Colonic mucosa (tissue), 4 donors: Measurements from ENCODE around the gene SMAD3. TPM values are rescaled to one million over a fixed set of nuclear protein-coding genes. Genes with fewer than 3 reads are reported as not detected.

Experiments used
- DNase-seq: peaks from one replicate; pipeline ENCODE4 v3.0.0-alpha.2; 2020
- H3K27ac ChIP-seq: fragments of 200-600 bp; one replicate; pipeline ENCODE4 v1.8.0; 2021
- H3K27me3 ChIP-seq: fragments of 200-600 bp; one replicate; pipeline ENCODE4 v1.8.0; 2021
- H3K36me3 ChIP-seq: fragments of 200-600 bp; one replicate; pipeline ENCODE4 v1.8.0; 2021
- H3K4me1 ChIP-seq: fragments of 200-600 bp; one replicate; pipeline ENCODE4 v1.8.0; 2021; ENCODE audit warnings: mild to moderate bottlenecking
- H3K4me3 ChIP-seq: fragments of 200-600 bp; one replicate; pipeline ENCODE4 v1.8.0; 2021
- H3K9ac ChIP-seq, 2 donors: one replicate each; pipeline ENCODE4 v1.7.0; 2013; ENCODE audit warnings: control low read depth in 2 of 2, low read depth in 2 of 2, low read length in 2 of 2
- H3K9me3 ChIP-seq: fragments of 200-600 bp; one replicate; pipeline ENCODE4 v1.8.0; 2021
- intact Hi-C: fragments of 100-400 bp; cut with DNase I; formaldehyde crosslinking; loops from one replicate; pipeline ENCODE4 v1.14.1; 2022
- total RNA-seq, 2 donors: library from RNA; stranded (reverse); fragmentation: NEBNext Ultra II Directional in 1 of 2; extraction: Animal tissue kit (Norgen Biotek cat#: 25700) in 1 of 2; gene quantifications; one replicate each; pipeline ENCODE4 v1.2.1, GENCODE V29; 2021
- TF ChIP-seq, protein P1 (sequence below): fragments of 200-600 bp; IDR thresholded peaks from one replicate; pipeline ENCODE4 v1.8.0; 2022; ENCODE audit warnings: antibody characterized with exemption, mild to moderate bottlenecking
- donor health status: healthy.
- donor health status: DM: no; HTN: no; CAD: no.
- donor health status: DM: no; HTN: no; CAD: no.

Gene SMAD3
- total RNA-seq, 2 donors from 2014 or later: 38.6 to 62.1 TPM

DNA sequence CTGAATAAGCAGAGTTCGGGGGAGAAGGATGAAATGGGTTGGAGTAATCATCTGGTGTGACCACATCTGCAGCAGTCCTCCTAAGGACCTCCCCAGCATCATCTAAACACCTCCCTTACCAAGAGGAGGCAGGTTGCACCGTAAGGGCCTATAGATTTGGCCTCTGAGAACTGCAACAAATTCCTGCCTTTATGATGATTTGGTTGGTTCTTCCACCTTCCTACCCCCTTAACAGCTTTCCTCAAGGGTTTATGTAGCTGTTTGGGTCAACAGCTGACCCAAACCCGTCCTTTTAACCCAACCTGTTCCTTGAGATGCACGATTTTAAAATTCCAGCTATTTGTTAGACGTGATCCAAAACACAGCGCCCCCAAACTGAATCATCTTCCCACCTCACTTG lies 130.8 kb downstream of the SMAD3 start:
- no peaks in the 10 kb centered on the region for H3K4me1 ChIP-seq
- no peak for DNase-seq
- H3K9ac ChIP-seq: no peak overlapping the region
- H3K9me3 ChIP-seq: no peaks in the 10 kb centered on the region
- no peaks in the 10 kb centered on the region for H3K27me3 ChIP-seq
- peak overlapping the region; percentile 1 for H3K27ac ChIP-seq
- TF ChIP-seq, protein P1, sequence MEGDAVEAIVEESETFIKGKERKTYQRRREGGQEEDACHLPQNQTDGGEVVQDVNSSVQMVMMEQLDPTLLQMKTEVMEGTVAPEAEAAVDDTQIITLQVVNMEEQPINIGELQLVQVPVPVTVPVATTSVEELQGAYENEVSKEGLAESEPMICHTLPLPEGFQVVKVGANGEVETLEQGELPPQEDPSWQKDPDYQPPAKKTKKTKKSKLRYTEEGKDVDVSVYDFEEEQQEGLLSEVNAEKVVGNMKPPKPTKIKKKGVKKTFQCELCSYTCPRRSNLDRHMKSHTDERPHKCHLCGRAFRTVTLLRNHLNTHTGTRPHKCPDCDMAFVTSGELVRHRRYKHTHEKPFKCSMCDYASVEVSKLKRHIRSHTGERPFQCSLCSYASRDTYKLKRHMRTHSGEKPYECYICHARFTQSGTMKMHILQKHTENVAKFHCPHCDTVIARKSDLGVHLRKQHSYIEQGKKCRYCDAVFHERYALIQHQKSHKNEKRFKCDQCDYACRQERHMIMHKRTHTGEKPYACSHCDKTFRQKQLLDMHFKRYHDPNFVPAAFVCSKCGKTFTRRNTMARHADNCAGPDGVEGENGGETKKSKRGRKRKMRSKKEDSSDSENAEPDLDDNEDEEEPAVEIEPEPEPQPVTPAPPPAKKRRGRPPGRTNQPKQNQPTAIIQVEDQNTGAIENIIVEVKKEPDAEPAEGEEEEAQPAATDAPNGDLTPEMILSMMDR: no peak
- H3K36me3 ChIP-seq: no peaks in the 10 kb centered on the region
- intact Hi-C loops: no loop called here
- no peak overlapping the region for H3K4me3 ChIP-seq

DNA sequence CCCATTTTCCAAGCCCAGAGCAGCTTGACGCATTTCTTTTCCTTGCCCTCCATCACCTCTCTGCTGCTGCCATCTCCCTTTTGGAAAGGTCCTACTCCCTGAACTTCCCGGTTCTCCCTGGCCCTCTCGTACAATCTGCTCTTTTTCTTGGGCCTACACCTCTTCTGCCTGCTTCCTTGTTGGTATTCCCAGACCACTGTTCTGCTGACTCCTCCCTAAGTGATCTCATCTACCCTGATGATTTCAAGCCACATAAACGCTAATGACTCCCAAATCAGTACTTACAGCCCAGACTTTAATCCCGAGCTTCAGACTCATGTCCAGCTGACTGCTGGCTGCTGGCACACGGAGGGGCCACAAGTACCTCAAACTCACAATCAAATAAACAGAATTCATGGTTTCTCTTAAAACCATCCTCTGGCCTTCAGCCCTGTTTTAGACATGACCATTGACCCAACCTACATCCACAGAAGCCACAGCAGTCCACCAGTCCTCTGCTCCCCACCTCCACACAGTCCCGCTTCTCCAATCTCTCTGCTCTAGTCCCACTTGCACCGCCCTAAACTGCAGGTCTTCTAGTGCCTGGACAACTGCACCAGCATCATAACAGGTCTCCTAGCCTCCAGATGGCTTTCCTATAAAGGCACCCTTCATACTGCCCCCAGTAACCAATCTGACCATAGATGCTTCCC lies 131.4 kb downstream of the SMAD3 start:
- TF ChIP-seq, protein P1: no peak
- H3K4me3 ChIP-seq: no peak overlapping the region
- no peak overlapping the region for H3K9ac ChIP-seq
- peak overlapping the region; percentile 1 for H3K27ac ChIP-seq
- H3K27me3 ChIP-seq: no peaks in the 10 kb centered on the region
- no peaks in the 10 kb centered on the region for H3K4me1 ChIP-seq
- no peaks in the 10 kb centered on the region for H3K36me3 ChIP-seq
- H3K9me3 ChIP-seq: no peaks in the 10 kb centered on the region
- intact Hi-C loops: no loop called here
- no peak for DNase-seq

DNA sequence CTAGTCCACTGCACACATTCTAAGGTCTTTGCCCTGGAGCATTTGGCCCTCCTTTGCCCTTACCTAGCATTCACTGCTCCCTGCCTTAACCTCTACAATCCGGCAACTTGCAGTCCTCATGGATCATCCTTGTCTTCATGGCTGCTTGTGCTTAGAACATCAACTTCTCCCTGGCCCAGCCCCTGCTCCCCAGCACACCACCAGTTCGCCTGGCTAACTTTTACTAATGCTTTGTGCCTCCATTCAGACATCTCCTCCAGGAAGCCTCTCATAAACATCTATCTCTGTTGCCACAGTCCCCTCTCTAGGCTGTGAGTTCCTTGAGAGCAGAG lies 131.9 kb downstream of the SMAD3 start:
- TF ChIP-seq, protein P1: no peak
- Histone ChIP-seq H3K9me3 (no peaks in the 10 kb centered on the region), H3K27ac (peak overlapping the region; percentile 1), H3K9ac (no peak overlapping the region), H3K4me3 (no peak overlapping the region), H3K36me3 (no peaks in the 10 kb centered on the region), H3K27me3 (no peaks in the 10 kb centered on the region), H3K4me1 (no peaks in the 10 kb centered on the region)
- intact Hi-C loops: no loop called here
- no peak for DNase-seq

DNA sequence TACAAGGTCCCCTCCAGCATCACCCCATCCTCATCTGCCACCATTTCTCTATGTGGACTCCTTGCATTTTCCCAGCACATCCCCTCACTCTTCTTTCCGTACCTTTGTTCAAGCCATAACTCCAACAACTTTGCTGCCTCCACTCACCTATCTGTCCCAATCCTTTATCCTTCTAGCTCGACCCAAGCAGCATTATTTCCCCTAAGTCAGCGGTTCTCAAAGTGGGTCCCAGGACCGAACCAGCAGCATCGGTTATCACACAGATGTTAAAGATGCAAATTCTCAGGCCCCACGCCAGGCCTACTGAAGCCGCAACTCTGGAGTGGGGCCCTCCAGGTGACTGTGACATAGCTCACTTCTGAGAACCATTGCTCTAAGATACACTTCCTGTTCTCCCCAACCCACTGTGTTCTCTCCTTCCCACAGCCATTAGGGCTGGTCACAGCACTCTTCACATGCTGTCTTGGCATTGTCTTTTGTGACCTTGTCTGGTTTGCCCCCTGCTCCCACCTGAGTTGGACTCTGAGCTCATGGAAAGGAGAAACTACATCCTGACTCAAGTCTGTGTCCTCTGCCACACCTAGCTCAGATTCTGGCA lies 132.9 kb downstream of the SMAD3 start:
- H3K4me1 ChIP-seq: no peaks in the 10 kb centered on the region
- TF ChIP-seq, protein P1: no peak
- no peak overlapping the region for H3K9ac ChIP-seq
- no peak for DNase-seq
- no peaks in the 10 kb centered on the region for H3K36me3 ChIP-seq
- intact Hi-C loops: no loop called here
- no peak overlapping the region for H3K27ac ChIP-seq
- no peaks in the 10 kb centered on the region for H3K27me3 ChIP-seq
- H3K9me3 ChIP-seq: no peaks in the 10 kb centered on the region
- no peak overlapping the region for H3K4me3 ChIP-seq

DNA sequence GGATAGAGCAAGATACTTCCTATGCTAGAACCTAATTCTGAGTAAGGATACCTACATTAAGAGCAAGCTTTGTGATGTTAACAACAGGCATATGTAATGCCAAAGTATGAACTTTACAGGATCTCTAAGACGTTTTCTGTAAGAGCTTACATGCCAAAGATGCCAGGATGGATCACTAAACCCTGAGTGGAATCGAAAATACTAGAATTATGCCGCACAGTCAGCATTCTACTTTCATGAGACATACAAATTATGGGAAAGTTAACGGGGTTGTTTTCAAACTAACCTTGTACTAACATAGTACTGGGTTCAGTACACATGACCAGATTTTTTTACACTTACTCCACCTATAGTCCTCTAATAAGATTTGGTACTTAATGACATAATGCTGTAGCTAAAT lies 134.0 kb downstream of the SMAD3 start:
- Histone ChIP-seq H3K4me3 (no peak overlapping the region), H3K9me3 (no peaks in the 10 kb centered on the region), H3K36me3 (no peaks in the 10 kb centered on the region), H3K9ac (no peak overlapping the region), H3K27me3 (no peaks in the 10 kb centered on the region), H3K4me1 (no peaks in the 10 kb centered on the region), H3K27ac (no peak overlapping the region)
- TF ChIP-seq, protein P1: no peak
- no peak for DNase-seq
- intact Hi-C loops: no loop called here
